ENCODE results near the gene LRRK1. TPM values are rescaled to one million over a fixed set of nuclear protein-coding genes. Genes with fewer than 3 reads are reported as not detected.
A peak's percentile ranks its signal among the peaks of the same experiment; 100 is the strongest.

The LRRK1 gene
- total and polyA plus RNA-seq, 11 donors, result 1.3 to 12.7 (median 2.1) TPM

- ATAC-seq (no peak), DNase-seq (no peak)
- Histone ChIP-seq H3K4me1 (peaks cover 0 to 13% (median 0%) of the 10 kb centered on the region in 12 donors), H3K9me3 (no peaks in the 10 kb centered on the region), H3K27me3 (no peaks in the 10 kb centered on the region), H3K4me3 (no peak overlapping the region), H3K36me3 (peaks cover 0 to 79% (median 22%) of the 10 kb centered on the region in 9 donors), H3K27ac (no peak overlapping the region)
- intact Hi-C loops (cut with DNase I), result no loop called here
- TF ChIP-seq POLR2A (IDR thresholded peaks at IDR 0.05) (no peak), CTCF (IDR thresholded peaks at IDR 0.05) (no peak)
- WGBS, 4 donors, result 94 to 95% (median 94%) methylated on average over 24 to 28 of the region's 28 CpGs
Measured at GRCh38 chr15:101051291-101052030, 132.3 kb downstream of the LRRK1 start.

GRCh38 chr15:101052031-101052620, 133.0 kb downstream of the LRRK1 start:
- Histone ChIP-seq H3K27me3 (no peaks in the 10 kb centered on the region), H3K9me3 (no peaks in the 10 kb centered on the region), H3K4me3 (no peak overlapping the region), H3K27ac (no peak overlapping the region), H3K4me1 (peaks cover 0 to 11% (median 0%) of the 10 kb centered on the region in 12 donors), H3K36me3 (peaks cover 0 to 79% (median 27%) of the 10 kb centered on the region in 9 donors)
- 76 to 96% (median 90%) methylated on average over 12 to 13 of the region's 13 CpGs for WGBS, 4 donors
- DNase-seq (no peak), ATAC-seq (no peak)
- TF ChIP-seq POLR2A (IDR thresholded peaks at IDR 0.05) (no peak), CTCF (IDR thresholded peaks at IDR 0.05) (no peak)
- intact Hi-C loops (cut with DNase I), result no loop called here

GRCh38 chr15:101052681-101053121, 133.5 kb downstream of the LRRK1 start:
- intact Hi-C loops (cut with DNase I), result no loop called here
- Histone ChIP-seq H3K4me1 (peaks cover 0 to 5% (median 0%) of the 10 kb centered on the region in 12 donors), H3K36me3 (peaks cover 0 to 79% (median 26%) of the 10 kb centered on the region in 9 donors), H3K27me3 (no peaks in the 10 kb centered on the region), H3K27ac (no peak overlapping the region), H3K9me3 (no peaks in the 10 kb centered on the region), H3K4me3 (no peak overlapping the region)
- DNase-seq (no peak), ATAC-seq (peak in 1 of 4 donors; percentile 25)
- 96 to 98% (median 97%) methylated on average over 17 to 20 of the region's 20 CpGs for WGBS, 4 donors
- TF ChIP-seq POLR2A (IDR thresholded peaks at IDR 0.05), result no peak
- TF ChIP-seq CTCF (IDR thresholded peaks at IDR 0.05), result no peak

- Histone ChIP-seq H3K27me3 (no peaks in the 10 kb centered on the region), H3K36me3 (peaks cover 0 to 80% (median 24%) of the 10 kb centered on the region in 9 donors), H3K27ac (no peak overlapping the region), H3K4me3 (no peak overlapping the region), H3K9me3 (no peaks in the 10 kb centered on the region), H3K4me1 (peaks cover 0 to 4% (median 0%) of the 10 kb centered on the region in 12 donors)
- 90 to 95% (median 93%) methylated on average over 6 to 34 of the region's 34 CpGs for WGBS, 4 donors
- no peak for TF ChIP-seq POLR2A (IDR thresholded peaks at IDR 0.05)
- TF ChIP-seq CTCF (IDR thresholded peaks at IDR 0.05), result no peak
- intact Hi-C loops (cut with DNase I), result no loop called here
- ATAC-seq (peak in 1 of 4 donors; percentile 22), DNase-seq (no peak)
Measured at GRCh38 chr15:101053261-101053660, 134.1 kb downstream of the LRRK1 start.
